ENCODE results near the gene FBXO41.

The FBXO41 gene

GRCh38 chr2:73291461-73292315 lies 7.4 kb upstream of the FBXO41 start:
- H3K9me3 Mint-ChIP-seq, result no peaks in the 10 kb centered on the region
- H3K36me3 Mint-ChIP-seq (ENCODE audit: low read depth), result no peaks in the 10 kb centered on the region
- peaks cover 100% of the 10 kb centered on the region for H3K27me3 Mint-ChIP-seq (ENCODE audit: low read depth, poor library complexity)
- TF ChIP-seq, protein P1, sequence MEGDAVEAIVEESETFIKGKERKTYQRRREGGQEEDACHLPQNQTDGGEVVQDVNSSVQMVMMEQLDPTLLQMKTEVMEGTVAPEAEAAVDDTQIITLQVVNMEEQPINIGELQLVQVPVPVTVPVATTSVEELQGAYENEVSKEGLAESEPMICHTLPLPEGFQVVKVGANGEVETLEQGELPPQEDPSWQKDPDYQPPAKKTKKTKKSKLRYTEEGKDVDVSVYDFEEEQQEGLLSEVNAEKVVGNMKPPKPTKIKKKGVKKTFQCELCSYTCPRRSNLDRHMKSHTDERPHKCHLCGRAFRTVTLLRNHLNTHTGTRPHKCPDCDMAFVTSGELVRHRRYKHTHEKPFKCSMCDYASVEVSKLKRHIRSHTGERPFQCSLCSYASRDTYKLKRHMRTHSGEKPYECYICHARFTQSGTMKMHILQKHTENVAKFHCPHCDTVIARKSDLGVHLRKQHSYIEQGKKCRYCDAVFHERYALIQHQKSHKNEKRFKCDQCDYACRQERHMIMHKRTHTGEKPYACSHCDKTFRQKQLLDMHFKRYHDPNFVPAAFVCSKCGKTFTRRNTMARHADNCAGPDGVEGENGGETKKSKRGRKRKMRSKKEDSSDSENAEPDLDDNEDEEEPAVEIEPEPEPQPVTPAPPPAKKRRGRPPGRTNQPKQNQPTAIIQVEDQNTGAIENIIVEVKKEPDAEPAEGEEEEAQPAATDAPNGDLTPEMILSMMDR (IDR thresholded peaks at IDR 0.05), result no peak
- peak; percentile 51 for DNase-seq
- H3K4me3 Mint-ChIP-seq, result peak overlapping the region; percentile 66
- H3K4me1 Mint-ChIP-seq, result no peaks in the 10 kb centered on the region
- no peak overlapping the region for H3K27ac Mint-ChIP-seq

GRCh38 chr2:73291093-73291460 lies 6.8 kb upstream of the FBXO41 start:
- TF ChIP-seq, protein P1 (IDR thresholded peaks at IDR 0.05), result no peak
- Mint-ChIP-seq H3K27me3 (ENCODE audit: low read depth, poor library complexity) (peaks cover 100% of the 10 kb centered on the region), H3K4me1 (no peaks in the 10 kb centered on the region), H3K27ac (no peak overlapping the region), H3K9me3 (no peaks in the 10 kb centered on the region), H3K4me3 (peak overlapping the region; percentile 66), H3K36me3 (ENCODE audit: low read depth) (no peaks in the 10 kb centered on the region)
- peak; percentile 93 for DNase-seq

DNA sequence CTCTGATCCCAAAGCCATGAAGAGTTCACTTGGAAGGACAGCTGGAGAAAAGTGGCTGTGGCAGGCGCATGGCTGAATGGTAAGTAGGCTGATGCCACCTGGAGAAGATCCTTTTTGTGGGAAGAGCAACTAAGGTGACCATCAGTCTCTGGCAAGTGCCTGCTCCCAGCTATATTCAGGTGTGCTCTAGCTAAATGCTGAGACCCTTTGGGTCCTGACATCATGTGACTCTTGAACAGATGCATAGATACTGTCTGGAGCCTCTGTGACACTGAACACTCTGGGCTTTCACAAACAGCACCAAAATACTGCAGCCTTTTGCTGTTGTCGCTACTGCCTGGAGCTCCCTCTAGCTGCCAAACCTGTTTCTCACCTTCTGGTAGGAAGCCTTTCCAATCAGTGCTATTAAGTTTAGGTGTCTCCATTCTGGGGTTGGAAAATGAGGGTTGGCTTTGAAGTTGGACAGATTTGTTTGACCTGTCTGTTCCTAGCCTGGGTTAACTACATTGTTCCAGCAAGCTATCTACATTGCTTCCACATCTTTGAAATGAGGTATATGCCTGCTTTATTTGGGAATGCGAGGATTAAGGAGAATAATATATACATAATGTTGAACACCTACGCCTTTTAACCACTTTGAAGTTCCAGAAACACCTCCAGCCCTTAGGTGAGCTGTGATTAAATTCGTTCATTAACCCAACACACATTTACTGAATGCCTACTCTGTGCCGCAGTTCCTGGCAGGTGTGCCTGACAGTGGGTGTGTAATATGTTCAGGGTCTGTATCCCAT lies 6.0 kb upstream of the FBXO41 start:
- no peaks in the 10 kb centered on the region for H3K9me3 Mint-ChIP-seq
- DNase-seq, result peak; percentile 15
- no peaks in the 10 kb centered on the region for H3K4me1 Mint-ChIP-seq
- H3K27ac Mint-ChIP-seq, result no peak overlapping the region
- no peaks in the 10 kb centered on the region for H3K36me3 Mint-ChIP-seq (ENCODE audit: low read depth)
- peaks cover 100% of the 10 kb centered on the region for H3K27me3 Mint-ChIP-seq (ENCODE audit: low read depth, poor library complexity)
- no peak overlapping the region for H3K4me3 Mint-ChIP-seq
- TF ChIP-seq, protein P1 (IDR thresholded peaks at IDR 0.05), result peak; percentile 38

- H3K27ac Mint-ChIP-seq, result no peak overlapping the region
- H3K4me3 Mint-ChIP-seq, result no peak overlapping the region
- no peaks in the 10 kb centered on the region for H3K9me3 Mint-ChIP-seq
- TF ChIP-seq, protein P1 (IDR thresholded peaks at IDR 0.05), result no peak
- DNase-seq, result no peak
- peaks cover 97% of the 10 kb centered on the region for H3K27me3 Mint-ChIP-seq (ENCODE audit: low read depth, poor library complexity)
- no peaks in the 10 kb centered on the region for H3K36me3 Mint-ChIP-seq (ENCODE audit: low read depth)
- H3K4me1 Mint-ChIP-seq, result no peaks in the 10 kb centered on the region
Measured at GRCh38 chr2:73289304-73289703, 5.0 kb upstream of the FBXO41 start.

DNA sequence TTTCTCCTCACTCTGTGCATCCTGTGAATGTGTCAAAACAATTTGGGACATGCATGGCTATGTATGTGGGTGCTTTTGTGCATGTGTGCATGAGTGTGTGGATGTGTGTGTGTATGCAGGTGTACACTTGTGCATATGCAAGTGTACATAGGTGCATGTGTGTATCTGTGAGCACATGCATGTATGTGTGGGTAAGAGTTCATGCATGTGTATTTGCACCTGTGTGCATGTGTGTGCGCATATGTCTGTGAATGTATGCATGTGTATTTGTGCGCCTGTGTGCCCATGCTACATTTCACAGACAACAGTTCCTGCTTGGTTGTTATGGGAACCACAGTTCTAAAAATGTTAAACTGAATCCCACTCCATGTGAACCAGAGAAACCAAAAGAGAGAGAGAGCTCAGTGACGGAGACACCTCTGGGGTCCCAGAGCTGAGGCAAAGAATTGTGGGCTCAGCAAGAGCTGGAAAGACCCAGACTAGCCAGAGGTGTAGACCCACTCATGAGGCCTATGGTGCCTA lies 1.9 kb upstream of the FBXO41 start:
- no peak overlapping the region for H3K27ac Mint-ChIP-seq
- H3K4me1 Mint-ChIP-seq, result peaks cover 10% of the 10 kb centered on the region
- H3K9me3 Mint-ChIP-seq, result no peaks in the 10 kb centered on the region
- H3K36me3 Mint-ChIP-seq (ENCODE audit: low read depth), result no peaks in the 10 kb centered on the region
- DNase-seq, result no peak
- peak overlapping the region; percentile 69 for H3K4me3 Mint-ChIP-seq
- TF ChIP-seq, protein P1 (IDR thresholded peaks at IDR 0.05), result no peak
- H3K27me3 Mint-ChIP-seq (ENCODE audit: low read depth, poor library complexity), result peaks cover 87% of the 10 kb centered on the region
